Fibroblast of skin of right quadriceps (primary cell): ENCODE data around the gene RMP24.
A peak's percentile ranks its signal among the peaks of the same experiment; 100 is the strongest.
"Not testable (repeated sequence)": the region's sequence is repeated elsewhere in the genome, so short reads cannot be mapped to it uniquely, and the experiment has no call there.

Source experiments
- DNase-seq: peaks from one replicate; pipeline ENCODE4 v3.0.0-alpha.2; 2013

Gene RMP24

GRCh38 chr18:35972197-35973000, at the start of gene RMP24:
Gene RMP24 (plus strand): TSS chr18:35972679.
- DNase-seq = peak; percentile 96

GRCh38 chr18:35923939-35924684, 48.4 kb upstream of the RMP24 start:
- DNase-seq = no peak

GRCh38 chr18:35926884-35927283, 45.6 kb upstream of the RMP24 start:
- no peak for DNase-seq

DNA sequence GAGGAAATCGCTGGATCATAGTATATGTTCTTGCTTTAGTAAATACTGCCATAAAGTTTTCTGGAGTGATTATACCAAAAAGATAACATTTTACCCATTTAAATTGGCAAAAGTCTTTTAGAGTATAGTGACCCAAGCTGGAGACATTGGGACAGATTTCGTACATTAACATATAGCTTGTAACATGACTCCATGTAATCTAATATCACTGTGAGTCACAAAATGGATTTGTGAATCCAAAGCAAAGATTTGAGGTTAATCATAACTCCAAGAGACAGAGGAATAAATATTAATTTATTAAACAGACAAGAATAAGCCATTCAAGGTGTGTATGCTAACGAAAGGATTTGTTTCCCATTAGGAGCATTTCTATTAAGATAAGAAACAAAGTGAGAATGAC, 45.0 kb upstream of the RMP24 start:
- no peak for DNase-seq

DNA sequence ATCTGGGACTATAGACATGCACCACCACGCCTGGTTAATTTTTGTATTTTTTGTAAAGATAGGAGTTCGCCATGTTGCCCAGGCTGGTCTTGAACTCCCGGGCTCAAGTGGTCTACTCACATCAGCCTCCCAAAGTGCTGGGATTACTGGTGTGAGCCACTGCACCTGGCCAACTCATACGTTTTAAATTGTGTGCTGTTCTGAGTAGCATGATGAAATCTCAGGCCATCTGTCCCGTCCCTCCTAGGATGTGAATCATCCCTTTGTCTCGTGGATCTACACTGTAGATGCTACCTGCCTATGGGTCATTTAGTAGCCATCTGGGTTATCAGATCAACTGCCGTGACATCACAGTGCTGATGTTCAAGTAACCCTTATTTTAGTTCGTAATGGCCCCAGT, 38.5 kb upstream of the RMP24 start:
- no peak for DNase-seq

DNA sequence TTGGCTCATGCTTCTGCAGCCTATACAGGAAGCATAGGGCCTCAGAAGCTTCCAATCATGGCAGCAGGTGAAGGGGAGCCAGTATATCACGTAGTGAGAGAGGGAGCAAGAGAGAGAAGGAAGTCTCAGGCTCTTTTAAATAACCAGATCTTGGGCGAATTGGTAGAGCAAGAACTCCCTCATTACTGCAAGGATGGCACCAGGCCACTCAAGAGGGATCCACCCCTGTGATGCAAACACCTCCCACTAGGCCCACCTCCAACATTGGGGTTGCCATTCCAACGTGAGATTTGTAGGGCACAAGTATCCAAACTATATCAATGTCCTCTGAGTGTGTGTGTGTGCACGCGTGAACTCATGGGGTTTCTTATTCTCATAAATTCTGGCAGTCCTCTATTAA, 37.6 kb upstream of the RMP24 start:
- no peak for DNase-seq

DNA sequence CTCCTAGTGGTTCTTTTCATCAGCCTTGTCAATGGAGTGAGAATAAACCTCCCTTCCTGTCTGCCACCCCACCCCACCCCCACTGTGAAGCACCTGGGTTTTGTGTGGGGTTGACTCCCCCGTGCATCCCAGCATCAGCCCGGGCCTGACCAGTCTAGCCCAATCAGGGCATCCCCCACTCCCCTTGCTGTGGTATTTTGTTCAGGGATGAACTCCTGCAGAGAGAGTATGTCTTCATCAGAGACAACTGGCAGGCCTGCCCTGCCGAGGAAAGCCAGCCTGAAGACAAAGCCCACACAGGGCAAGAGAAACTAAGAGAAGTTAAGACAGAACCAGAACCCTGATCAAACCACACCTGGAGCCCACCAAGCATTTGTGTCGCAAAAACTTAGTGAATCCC, 36.7 kb upstream of the RMP24 start:
- no peak for DNase-seq

DNA sequence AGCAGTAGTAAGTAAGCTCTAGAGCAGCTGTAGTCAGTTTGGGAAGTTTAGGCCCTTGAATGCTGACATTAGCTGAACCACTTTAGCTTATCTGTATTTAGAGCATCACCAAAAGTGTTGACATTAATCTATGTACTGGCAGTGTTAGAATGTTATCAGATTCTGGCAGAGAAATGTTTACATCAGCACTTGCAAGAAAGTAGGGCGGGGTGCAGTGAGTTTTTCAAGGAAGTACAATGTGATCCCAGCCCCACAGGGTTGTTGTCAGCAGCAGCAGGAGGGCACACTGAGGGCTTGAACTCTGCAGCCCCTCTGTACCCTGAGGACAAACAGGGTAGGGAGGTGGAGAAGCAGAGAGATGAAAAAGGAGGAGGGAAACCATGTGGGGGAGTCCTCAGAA, 35.5 kb upstream of the RMP24 start:
- DNase-seq = no peak

- DNase-seq = no peak
Measured at GRCh38 chr18:35938158-35938557, 34.3 kb upstream of the RMP24 start.

GRCh38 chr18:35938562-35938961, 33.9 kb upstream of the RMP24 start:
- DNase-seq = no peak

GRCh38 chr18:35939138-35939537, 33.3 kb upstream of the RMP24 start:
- no peak for DNase-seq

DNA sequence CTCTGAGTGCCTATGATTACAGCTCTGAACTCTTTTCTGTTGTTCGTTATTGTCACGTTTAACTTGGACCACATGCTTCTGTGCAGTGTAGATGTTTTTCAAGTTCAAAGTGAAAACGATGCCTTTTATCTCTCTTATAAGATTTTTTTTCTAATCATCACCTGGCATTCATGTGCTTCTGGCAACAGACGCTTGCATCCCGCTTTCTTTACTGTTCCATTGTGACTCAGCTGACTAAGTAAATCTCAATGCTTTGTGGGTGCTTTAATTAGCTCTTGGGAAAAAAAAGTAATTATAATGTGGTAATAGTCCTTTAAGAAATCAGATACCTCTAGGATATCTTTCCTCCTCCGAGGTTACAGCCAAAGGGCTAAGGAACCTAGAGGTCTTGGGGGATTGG, 31.2 kb upstream of the RMP24 start:
- DNase-seq = no peak

GRCh38 chr18:35942133-35942532, 30.3 kb upstream of the RMP24 start:
- DNase-seq = no peak

GRCh38 chr18:35942661-35943060, 29.8 kb upstream of the RMP24 start:
- DNase-seq = no peak

- DNase-seq = no peak
Measured at GRCh38 chr18:35948080-35948479, 24.4 kb upstream of the RMP24 start.

GRCh38 chr18:35949090-35949489, 23.4 kb upstream of the RMP24 start:
- DNase-seq = no peak

GRCh38 chr18:35949903-35950627, 22.4 kb upstream of the RMP24 start:
- DNase-seq = peak; percentile 67

GRCh38 chr18:35950628-35950982, 21.9 kb upstream of the RMP24 start:
- DNase-seq = no peak

GRCh38 chr18:35953688-35954087, 18.8 kb upstream of the RMP24 start:
- no peak for DNase-seq

DNA sequence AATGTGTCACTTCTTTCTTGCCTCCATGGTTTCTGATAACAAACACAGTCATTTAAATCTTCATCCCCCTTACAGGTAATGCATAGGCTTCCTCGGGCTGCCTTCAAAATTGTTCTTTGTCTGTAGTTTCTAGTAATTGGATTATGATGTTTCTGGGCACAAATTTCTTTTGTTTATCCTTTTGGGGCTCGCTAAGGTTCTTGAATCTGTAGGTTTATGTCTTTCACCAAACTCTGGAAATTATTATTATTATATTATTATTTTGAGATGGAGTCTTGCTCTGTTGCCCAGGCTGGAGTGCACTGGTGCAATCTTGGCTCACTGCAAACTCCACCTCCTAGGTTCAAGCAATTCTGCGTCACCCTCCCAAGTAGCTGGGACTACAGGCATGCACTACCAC, 16.3 kb upstream of the RMP24 start:
- no peak for DNase-seq

DNA sequence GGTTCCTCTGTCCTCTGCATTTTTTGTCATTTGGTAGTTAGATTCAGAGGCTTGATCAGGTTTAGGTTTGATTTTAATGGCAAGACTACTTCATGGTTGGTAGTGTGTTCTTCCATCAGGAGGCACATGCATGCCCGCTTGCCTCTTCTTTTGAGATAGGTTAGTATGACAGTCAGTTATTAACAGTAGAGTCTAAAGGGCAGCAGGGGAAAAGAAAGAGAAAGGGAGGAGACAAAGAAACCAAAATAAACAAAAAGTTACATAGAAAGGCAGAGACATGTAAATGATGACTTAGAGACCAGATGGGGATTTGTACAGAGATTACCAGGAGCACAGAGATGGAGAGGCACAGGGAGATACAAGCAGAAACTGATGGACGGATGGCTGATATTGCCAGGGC, 10.2 kb upstream of the RMP24 start:
- DNase-seq = no peak

- no peak for DNase-seq
Measured at GRCh38 chr18:35964319-35964718, 8.2 kb upstream of the RMP24 start.

GRCh38 chr18:35967866-35968265, 4.6 kb upstream of the RMP24 start:
- not testable (repeated sequence) for DNase-seq
